Activated CD4-positive, alpha-beta T cell treated with anti-CD3 and anti-CD28 coated beads, Interleukin-2, amount 10 ng/mL, durations not matched to agents 7 days and 5 days (primary cell): ENCODE measurements around the gene COA1. TPM values are rescaled to one million over a fixed set of nuclear protein-coding genes. Genes with fewer than 3 reads are reported as not detected.
"Not testable (repeated sequence)": the region's sequence is repeated elsewhere in the genome, so short reads cannot be mapped to it uniquely, and the experiment has no call there.

ENCODE experiments used
- CTCF ChIA-PET: fragments of 350-600 bp; sonication (Branson Sonifier 250); formaldehyde crosslinking; loops from one replicate; lab custom pipeline; 2021; ENCODE audit warnings: antibody characterized with exemption; lab: Charles Lee
- POLR2A ChIA-PET: fragments of 350-600 bp; sonication (Branson Sonifier 250); formaldehyde crosslinking; loops from one replicate; lab custom pipeline; 2021; ENCODE audit warnings: antibody characterized with exemption; lab: Charles Lee
- DNase-seq: peaks from one replicate; pipeline ENCODE4 v3.0.0-alpha.2; 2020
- H3K27ac Mint-ChIP-seq: one replicate; pipeline ENCODE4 v1.8.0; 2021; ENCODE audit warnings: mild to moderate bottlenecking, moderate library complexity, mixed read lengths
- H3K27me3 Mint-ChIP-seq: one replicate; pipeline ENCODE4 v1.8.0; 2021; ENCODE audit warnings: mixed read lengths
- H3K36me3 Mint-ChIP-seq: one replicate; pipeline ENCODE4 v1.8.0; 2021; ENCODE audit warnings: low read depth, mixed read lengths
- H3K4me1 Mint-ChIP-seq: one replicate; pipeline ENCODE4 v1.8.0; 2021; ENCODE audit warnings: mixed read lengths
- H3K4me3 Mint-ChIP-seq: one replicate; pipeline ENCODE4 v1.8.0; 2021; ENCODE audit warnings: mild to moderate bottlenecking, moderate library complexity, mixed read lengths
- H3K9me3 Mint-ChIP-seq: one replicate; pipeline ENCODE4 v1.8.0; 2021; ENCODE audit warnings: mixed read lengths
- total RNA-seq, 2 experiments: library from RNA; stranded (reverse); gene quantifications; one replicate each; pipeline ENCODE4 v1.2.3, GENCODE V29; 2021

COA1 gene
- total RNA-seq, 2 experiments from 2014 or later: 44.8 to 47.1 TPM

DNA sequence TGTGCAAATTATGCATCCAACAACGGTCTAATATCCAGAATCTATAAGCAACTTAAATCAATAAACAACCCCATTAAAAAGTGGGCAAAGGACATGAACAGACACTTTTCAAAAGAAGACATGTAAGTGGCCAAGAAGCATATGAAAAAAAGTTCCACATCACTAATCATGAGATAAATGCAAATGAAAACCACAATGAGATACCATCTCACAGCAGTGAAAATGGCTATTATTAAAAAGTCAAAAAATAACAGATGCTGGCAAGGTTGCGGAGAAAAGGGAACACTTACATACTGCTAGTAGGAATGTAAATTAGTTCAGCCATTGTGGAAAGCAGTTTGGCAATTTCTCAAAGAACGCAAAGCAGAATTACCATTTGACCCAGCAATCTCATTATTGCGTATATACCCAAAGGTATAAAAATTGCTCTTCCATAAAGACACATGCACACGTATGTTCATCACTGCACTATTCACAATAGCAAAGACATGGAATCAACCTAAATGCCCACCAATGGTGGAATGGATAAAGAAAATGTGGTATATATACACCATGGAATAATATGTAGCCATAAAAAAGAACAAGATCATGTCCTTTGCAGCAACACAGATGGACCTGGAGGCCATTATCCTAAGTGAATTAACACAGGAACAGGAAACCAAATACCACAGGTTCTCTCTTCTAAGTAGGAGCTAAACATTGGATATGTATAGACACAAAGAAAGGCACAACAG, 55.9 kb downstream of the COA1 start:
- POLR2A ChIA-PET, H3K27ac Mint-ChIP-seq, H3K4me3 Mint-ChIP-seq, DNase-seq, H3K27me3 Mint-ChIP-seq: not testable (repeated sequence)
- Mint-ChIP-seq H3K36me3 (peaks cover 65% of the 10 kb centered on the region), H3K4me1 (peaks cover 55% of the 10 kb centered on the region), H3K9me3 (peaks cover 43% of the 10 kb centered on the region)
- CTCF ChIA-PET: interaction anchor here (1.6 kb wide), 1 partner anchor 91 kb away, joined by 9 read pairs; the partner anchor contains the start of gene STK17A

DNA sequence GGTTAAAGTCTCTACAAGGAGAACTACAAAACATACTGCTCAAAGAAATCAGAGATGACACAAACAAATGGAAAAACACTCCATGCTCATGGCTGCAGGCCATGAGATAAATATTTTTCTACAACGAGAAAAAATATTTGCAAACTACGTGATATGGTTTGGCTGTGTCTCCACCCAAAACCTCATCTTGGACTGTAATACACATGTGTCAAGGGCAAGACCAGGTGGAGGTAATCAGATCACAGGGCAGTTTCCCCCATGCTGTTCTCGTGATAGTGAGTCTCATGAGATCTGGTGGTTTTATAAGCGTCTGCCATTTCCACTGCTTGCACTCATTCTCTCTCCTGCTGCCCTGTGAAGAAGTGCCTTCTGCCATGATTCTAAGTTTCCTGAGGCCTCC, 57.8 kb downstream of the COA1 start:
- Mint-ChIP-seq H3K27me3 (no peaks in the 10 kb centered on the region), H3K4me3 (no peak overlapping the region), H3K9me3 (peaks cover 54% of the 10 kb centered on the region), H3K27ac (no peak overlapping the region), H3K4me1 (peaks cover 48% of the 10 kb centered on the region), H3K36me3 (peaks cover 72% of the 10 kb centered on the region)
- POLR2A ChIA-PET: no interaction called here
- no peak for DNase-seq
- CTCF ChIA-PET: no interaction called here

DNA sequence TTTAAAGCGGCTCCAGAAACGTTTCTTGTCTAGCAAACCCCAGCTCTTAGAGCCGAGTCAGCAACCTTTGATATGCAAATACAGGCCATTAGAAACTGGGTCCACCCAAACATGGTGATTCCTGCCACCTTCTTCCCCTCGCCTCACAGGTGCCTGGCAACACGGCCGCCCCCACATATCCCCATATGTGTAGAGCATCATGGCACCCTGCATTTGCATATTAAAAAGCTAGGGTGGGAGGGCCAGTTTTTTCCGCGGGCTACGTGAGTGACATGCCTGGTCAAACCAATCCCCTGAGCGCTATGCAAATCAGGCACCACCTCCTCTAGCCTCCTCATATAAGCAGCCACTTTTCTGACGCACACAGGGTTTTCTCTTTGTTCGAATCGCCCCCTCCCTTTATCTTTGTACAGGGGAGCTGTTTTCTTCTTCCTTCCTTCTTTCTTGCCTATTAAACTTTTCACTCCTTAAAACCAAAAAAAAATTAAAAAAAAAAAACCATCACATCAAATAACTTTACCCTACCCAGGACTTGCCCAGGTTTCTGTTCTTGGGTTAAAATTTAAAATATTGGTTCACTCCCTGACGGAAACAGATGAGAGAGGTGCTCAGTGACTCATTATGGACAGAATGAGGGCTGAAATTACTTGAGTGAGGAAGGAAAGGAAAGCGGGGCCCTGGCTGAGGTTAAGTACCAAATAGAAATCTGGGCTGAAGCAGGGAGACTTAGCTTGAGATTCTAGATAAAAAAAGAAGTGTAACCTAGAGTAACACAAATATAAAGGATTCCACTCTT, 59.8 kb downstream of the COA1 start:
- Mint-ChIP-seq H3K27me3 (no peaks in the 10 kb centered on the region), H3K4me3 (peak overlapping the region; percentile 51), H3K9me3 (peaks cover 58% of the 10 kb centered on the region), H3K4me1 (peaks cover 55% of the 10 kb centered on the region), H3K27ac (peak overlapping the region; percentile 83), H3K36me3 (peaks cover 72% of the 10 kb centered on the region)
- ChIA-PET POLR2A (interaction anchor here (0.8 kb wide), 1 partner anchor 10 kb away, joined by 4 read pairs; no protein-coding TSS in a partner anchor), CTCF (interaction anchor here (1.2 to 2.0 kb wide), 5 partner anchors 9 to 87 kb away, joined by 3 to 16 read pairs (median 5); partner anchors contain the start of gene STK17A)
- peak; percentile 33 for DNase-seq

DNA sequence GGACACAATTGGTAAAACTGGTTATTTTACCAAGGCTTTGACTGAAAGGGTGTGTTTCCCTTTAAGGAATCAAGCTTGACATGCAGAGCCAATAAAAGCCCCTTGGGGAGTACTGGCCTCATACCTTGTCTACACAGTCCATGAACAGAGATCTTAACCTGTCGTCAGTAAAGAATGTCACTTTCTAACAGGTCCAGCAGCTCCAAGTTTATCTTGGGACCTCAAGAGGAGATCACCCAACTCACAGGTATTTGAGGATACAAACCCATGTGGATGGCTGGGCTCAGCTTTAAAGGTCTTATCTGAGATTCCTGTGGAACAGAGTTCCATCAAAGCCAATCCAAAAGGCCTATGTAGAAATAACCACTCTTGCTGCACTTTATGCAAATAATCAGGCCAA, 61.3 kb downstream of the COA1 start:
- H3K27me3 Mint-ChIP-seq: no peaks in the 10 kb centered on the region
- no peak overlapping the region for H3K27ac Mint-ChIP-seq
- DNase-seq: no peak
- H3K36me3 Mint-ChIP-seq: peaks cover 67% of the 10 kb centered on the region
- peaks cover 52% of the 10 kb centered on the region for H3K9me3 Mint-ChIP-seq
- CTCF ChIA-PET: interaction anchor here (0.8 to 1.2 kb wide), 2 partner anchors 23 to 32 kb away, joined by 3 read pairs; no protein-coding TSS in a partner anchor
- peaks cover 50% of the 10 kb centered on the region for H3K4me1 Mint-ChIP-seq
- no peak overlapping the region for H3K4me3 Mint-ChIP-seq
- POLR2A ChIA-PET: no interaction called here

DNA sequence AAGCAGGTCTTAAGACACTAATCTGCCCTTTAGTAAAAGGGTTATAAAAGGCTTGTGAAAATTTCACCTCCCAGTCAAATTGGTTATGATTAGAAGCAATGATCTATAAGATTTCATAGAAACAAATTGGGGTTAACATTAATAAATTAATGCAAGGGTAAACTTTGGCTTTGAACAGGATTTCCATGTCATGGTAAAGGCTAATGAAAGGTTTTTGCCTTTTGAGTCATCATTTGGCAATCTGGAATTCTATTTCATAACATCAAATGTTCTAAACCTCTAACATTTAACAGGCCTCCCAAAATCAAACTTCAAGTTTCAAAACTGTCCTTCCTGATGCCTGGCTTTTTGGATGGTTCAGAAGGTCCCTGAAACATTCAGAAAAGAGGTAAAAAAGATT, 62.4 kb downstream of the COA1 start:
- POLR2A ChIA-PET: no interaction called here
- Mint-ChIP-seq H3K27ac (no peak overlapping the region), H3K4me1 (peaks cover 45% of the 10 kb centered on the region), H3K27me3 (no peaks in the 10 kb centered on the region), H3K36me3 (peaks cover 63% of the 10 kb centered on the region), H3K4me3 (no peak overlapping the region), H3K9me3 (peaks cover 44% of the 10 kb centered on the region)
- DNase-seq: no peak
- CTCF ChIA-PET: interaction anchor here (1.2 to 4.2 kb wide), 2 partner anchors 17 to 84 kb away, joined by 4 to 13 read pairs; partner anchors contain the start of gene STK17A

DNA sequence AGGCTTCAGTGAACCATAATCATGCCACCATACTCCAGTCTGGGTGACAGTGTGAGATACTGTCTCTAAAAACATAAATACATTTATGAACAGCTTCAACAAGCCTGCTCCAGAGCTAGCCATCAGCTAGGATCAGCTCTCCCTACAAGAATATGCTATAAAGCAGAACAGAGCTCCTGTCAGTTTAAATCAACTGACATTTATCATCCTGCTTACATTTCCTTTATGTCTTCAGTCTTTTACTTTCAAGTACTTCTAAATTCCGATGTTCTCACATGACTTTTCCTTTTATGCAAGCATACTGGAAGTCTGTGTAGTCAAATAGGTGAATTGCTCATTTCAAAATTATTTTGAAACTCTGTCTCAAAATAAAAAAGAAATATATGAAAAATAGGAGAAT, 64.6 kb downstream of the COA1 start:
- H3K27ac Mint-ChIP-seq: no peak overlapping the region
- ChIA-PET POLR2A (no interaction called here), CTCF (interaction anchor here (1.3 to 4.2 kb wide), 2 partner anchors 13 to 15 kb away, joined by 4 to 13 read pairs; no protein-coding TSS in a partner anchor)
- H3K27me3 Mint-ChIP-seq: no peaks in the 10 kb centered on the region
- peaks cover 61% of the 10 kb centered on the region for H3K36me3 Mint-ChIP-seq
- H3K4me3 Mint-ChIP-seq: no peak overlapping the region
- peaks cover 45% of the 10 kb centered on the region for H3K4me1 Mint-ChIP-seq
- peaks cover 34% of the 10 kb centered on the region for H3K9me3 Mint-ChIP-seq
- no peak for DNase-seq

DNA sequence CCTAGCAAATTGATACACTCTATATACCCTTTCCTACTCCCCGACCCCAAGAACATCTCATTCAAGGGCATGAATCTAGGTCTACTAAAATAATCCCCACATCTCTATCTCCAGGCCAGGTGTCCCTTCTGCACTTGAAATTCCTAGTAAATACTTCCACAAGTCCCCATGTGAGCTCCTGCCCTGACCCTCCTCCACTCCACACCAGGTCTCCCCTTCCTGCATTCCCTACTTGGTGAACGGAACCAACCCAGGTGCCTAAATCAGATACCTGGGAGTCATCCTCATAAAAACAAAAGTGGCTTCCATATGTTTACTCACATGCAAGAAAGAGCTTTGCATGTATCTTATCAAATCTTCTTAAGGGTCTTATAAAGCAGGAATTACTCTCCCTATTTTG, 69.2 kb downstream of the COA1 start:
- H3K27me3 Mint-ChIP-seq: no peaks in the 10 kb centered on the region
- peaks cover 58% of the 10 kb centered on the region for H3K4me1 Mint-ChIP-seq
- no peaks in the 10 kb centered on the region for H3K9me3 Mint-ChIP-seq
- H3K4me3 Mint-ChIP-seq: no peak overlapping the region
- DNase-seq: no peak
- H3K27ac Mint-ChIP-seq: peak overlapping the region; percentile 10
- POLR2A ChIA-PET: no interaction called here
- CTCF ChIA-PET: interaction anchor here (1.6 to 2.2 kb wide), 3 partner anchors 9 to 77 kb away, joined by 5 to 7 read pairs (median 5); partner anchors contain the start of gene STK17A
- H3K36me3 Mint-ChIP-seq: peaks cover 52% of the 10 kb centered on the region

DNA sequence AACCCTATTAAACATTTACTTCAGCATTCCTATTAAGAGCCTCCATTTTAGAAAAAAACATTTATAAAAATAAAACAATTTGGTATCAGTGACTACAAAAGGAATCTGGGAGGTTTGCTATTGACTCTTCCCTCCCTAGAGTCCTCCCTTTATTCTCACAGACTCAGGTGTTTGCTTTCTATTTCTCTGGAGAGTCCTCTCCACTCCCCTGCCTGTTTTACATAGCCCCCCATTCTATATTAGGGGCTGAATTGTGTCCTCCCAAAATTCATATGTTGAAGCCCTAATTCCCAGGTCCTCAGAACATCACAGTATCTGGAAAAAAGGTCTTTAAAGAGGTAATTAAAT, 69.8 kb downstream of the COA1 start:
- Mint-ChIP-seq H3K36me3 (peaks cover 51% of the 10 kb centered on the region), H3K4me3 (no peak overlapping the region), H3K4me1 (peaks cover 55% of the 10 kb centered on the region), H3K27ac (peak overlapping the region; percentile 10), H3K9me3 (peaks cover 2% of the 10 kb centered on the region), H3K27me3 (no peaks in the 10 kb centered on the region)
- POLR2A ChIA-PET: interaction anchor here (0.7 kb wide), 1 partner anchor 10 kb away, joined by 4 read pairs; no protein-coding TSS in a partner anchor
- CTCF ChIA-PET: interaction anchor here (1.6 kb wide), 2 partner anchors 10 to 77 kb away, joined by 5 to 7 read pairs; partner anchors contain the start of gene STK17A
- DNase-seq: no peak

DNA sequence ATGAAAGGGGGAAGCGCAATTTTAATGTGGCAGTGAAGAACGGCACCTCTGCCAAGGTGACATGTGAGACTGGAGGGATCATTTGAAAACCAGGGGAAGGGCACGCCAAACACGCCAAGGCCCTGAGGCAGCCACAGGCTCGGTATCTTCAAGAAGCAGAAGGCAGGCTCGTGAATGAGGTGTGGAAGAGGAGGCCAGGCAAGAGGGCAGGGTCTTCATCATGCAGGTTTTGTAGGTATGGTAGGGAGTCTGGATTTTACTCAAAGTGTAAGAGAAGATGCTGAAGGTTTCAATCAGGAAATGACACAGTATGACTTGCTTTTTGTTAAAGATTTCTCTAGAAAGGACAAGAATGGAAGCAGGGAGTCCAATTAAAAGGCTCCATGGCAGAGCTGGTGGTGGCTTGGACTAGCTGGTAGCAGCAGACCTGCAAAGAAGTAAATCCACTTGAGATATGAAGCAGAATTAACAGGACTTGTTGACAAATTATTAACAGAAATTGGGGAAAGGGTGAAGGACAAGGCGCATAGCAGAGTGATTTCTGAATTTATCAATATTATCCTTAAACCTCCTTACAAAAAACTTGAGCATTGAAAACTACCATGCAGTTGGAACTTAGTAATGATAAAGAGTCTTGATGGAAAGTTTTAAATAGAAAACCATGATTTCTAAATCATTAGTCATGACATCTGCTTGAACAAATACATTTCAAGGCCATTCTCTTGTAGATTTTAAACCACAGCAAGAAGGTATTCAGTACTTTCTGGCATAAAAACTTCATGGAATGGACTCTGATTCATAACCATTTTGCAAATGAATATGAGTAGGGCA, 70.4 kb downstream of the COA1 start:
- Mint-ChIP-seq H3K4me1 (peaks cover 59% of the 10 kb centered on the region), H3K9me3 (peaks cover 4% of the 10 kb centered on the region), H3K36me3 (peaks cover 56% of the 10 kb centered on the region), H3K4me3 (peak overlapping the region; percentile 12), H3K27me3 (no peaks in the 10 kb centered on the region), H3K27ac (peak overlapping the region; percentile 89)
- peak; percentile 28 for DNase-seq
- ChIA-PET CTCF (interaction anchor here (1.0 to 1.4 kb wide), 2 partner anchors 10 to 76 kb away, joined by 3 to 4 read pairs; partner anchors contain the start of gene STK17A), POLR2A (interaction anchor here (0.7 kb wide), 1 partner anchor 10 kb away, joined by 4 read pairs; no protein-coding TSS in a partner anchor)

DNA sequence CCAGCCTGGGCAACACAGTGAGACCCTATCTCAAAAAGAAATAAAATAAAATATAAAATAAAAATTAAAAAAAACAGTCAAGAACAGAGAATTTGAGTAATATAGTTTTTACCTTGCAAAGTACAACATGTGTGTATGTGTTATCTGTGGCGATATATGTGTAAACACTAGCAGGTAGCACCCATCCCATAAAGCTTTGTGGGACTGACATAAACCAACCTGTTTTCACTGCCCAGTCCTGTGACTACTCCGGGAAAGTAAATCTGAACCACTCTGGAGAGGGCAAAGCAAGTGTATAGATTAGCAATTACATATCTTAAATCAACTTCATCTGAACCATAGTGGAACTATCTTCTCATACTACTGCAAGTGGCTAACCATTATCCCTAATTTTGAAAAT, 72.3 kb downstream of the COA1 start:
- no peak overlapping the region for H3K27ac Mint-ChIP-seq

DNA sequence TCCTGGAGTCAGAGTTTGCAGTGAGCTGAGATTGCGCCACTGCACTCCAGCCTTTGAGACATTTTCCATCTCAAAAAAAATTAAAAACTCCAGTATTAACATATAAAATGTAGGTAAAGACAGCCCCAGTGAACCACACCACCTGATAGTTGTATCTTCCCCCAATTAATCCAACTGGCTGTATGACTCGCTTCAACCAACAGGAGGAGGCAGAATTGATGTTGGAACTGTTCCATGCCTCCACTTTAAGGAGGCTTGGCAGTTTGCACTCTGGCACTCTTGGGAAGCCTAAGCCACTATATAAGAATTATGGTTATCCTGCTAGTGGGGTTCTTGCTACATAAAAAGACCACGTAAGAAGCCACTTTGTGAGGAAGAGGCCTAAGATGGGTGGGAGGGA, 73.7 kb downstream of the COA1 start:
- POLR2A ChIA-PET: no interaction called here
- CTCF ChIA-PET: interaction anchor here (1.1 kb wide), 1 partner anchor 49 kb away, joined by 3 read pairs; no protein-coding TSS in a partner anchor
- H3K27me3 Mint-ChIP-seq: no peaks in the 10 kb centered on the region
- peaks cover 82% of the 10 kb centered on the region for H3K4me1 Mint-ChIP-seq
- no peak overlapping the region for H3K4me3 Mint-ChIP-seq
- DNase-seq: no peak
- H3K9me3 Mint-ChIP-seq: peaks cover 4% of the 10 kb centered on the region
- peaks cover 52% of the 10 kb centered on the region for H3K36me3 Mint-ChIP-seq
- no peak overlapping the region for H3K27ac Mint-ChIP-seq

More for the DNA sequence above, 72.3 kb downstream of the COA1 start:
- CTCF ChIA-PET: no interaction called here
- no peaks in the 10 kb centered on the region for H3K27me3 Mint-ChIP-seq
- H3K4me1 Mint-ChIP-seq: peaks cover 73% of the 10 kb centered on the region
- peaks cover 57% of the 10 kb centered on the region for H3K36me3 Mint-ChIP-seq
- no peak overlapping the region for H3K4me3 Mint-ChIP-seq
- DNase-seq: no peak
- POLR2A ChIA-PET: no interaction called here
- H3K9me3 Mint-ChIP-seq: peaks cover 4% of the 10 kb centered on the region
